GM23248 (cell line): Measurements from ENCODE around the gene STIM1.
"Not testable (repeated sequence)": the region's sequence is repeated elsewhere in the genome, so short reads cannot be mapped to it uniquely, and the experiment has no call there.

Source experiments
- EZH2 ChIP-seq: fragments of 200-600 bp; sonication (generic); IDR thresholded peaks from 2 replicates; pipeline ENCODE4 v1.6.1; 2018; ENCODE audit warnings: antibody characterized with exemption, mild to moderate bottlenecking; ENCODE audit not compliant: insufficient read depth, poor library complexity, severe bottlenecking
- EZH2phosphoT487 ChIP-seq: fragments of 200-600 bp; sonication (generic); IDR thresholded peaks from 2 replicates; pipeline ENCODE4 v1.6.1; 2018; ENCODE audit warnings: antibody characterized with exemption, moderate library complexity, mild to moderate bottlenecking, low read depth; ENCODE audit not compliant: insufficient read depth

GRCh38 chr11:3900230-3900629 lies 44.8 kb downstream of the STIM1 start:
- TF ChIP-seq EZH2, EZH2phosphoT487: not testable (repeated sequence)
